GM19240 (cell line): ENCODE results near the gene TROAP.
"Not testable (repeated sequence)": the region's sequence is repeated elsewhere in the genome, so short reads cannot be mapped to it uniquely, and the experiment has no call there.

Experiments used
- DNase-seq: peaks from one replicate; pipeline ENCODE4 v3.0.0; 2011; ENCODE audit warnings: low spot score; ENCODE audit not compliant: insufficient read length

TROAP gene

DNA sequence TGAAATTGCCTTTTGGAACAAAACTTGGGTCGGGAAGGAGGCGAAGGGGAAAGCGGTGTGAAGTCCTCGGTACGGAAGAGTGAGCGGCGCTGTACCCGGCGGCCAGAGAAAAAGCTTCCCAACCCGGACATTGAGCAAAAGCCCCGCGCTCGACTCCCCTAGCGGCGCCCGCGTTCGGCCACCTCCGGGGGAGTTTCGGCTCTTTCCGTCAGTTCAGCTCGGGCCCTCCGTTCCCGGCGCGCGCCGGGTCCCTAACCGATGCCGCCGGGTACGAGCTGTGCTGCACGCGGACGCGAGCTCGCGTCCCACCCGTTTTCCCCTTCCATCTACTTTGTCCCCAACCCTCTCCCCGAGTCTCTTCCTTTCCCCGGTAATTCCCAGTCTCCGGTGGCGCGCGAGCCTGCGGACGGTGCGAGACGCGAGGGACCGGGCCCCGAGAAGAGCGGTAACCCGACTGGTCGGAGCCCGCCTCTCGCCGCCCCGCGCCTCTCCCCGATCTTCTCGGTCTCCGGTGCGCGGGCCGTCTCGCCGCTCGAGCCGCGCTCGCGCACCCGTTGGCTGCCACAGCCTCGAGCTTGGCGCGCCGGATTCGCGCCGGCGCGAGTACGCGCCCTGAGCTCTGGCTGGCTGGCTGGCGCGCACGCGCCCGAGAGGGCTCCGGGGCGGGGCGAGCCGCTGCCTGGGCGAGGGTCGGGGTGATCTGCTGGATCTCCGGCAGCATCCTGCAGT, 43.8 kb downstream of the TROAP start:
- no peak for DNase-seq

DNA sequence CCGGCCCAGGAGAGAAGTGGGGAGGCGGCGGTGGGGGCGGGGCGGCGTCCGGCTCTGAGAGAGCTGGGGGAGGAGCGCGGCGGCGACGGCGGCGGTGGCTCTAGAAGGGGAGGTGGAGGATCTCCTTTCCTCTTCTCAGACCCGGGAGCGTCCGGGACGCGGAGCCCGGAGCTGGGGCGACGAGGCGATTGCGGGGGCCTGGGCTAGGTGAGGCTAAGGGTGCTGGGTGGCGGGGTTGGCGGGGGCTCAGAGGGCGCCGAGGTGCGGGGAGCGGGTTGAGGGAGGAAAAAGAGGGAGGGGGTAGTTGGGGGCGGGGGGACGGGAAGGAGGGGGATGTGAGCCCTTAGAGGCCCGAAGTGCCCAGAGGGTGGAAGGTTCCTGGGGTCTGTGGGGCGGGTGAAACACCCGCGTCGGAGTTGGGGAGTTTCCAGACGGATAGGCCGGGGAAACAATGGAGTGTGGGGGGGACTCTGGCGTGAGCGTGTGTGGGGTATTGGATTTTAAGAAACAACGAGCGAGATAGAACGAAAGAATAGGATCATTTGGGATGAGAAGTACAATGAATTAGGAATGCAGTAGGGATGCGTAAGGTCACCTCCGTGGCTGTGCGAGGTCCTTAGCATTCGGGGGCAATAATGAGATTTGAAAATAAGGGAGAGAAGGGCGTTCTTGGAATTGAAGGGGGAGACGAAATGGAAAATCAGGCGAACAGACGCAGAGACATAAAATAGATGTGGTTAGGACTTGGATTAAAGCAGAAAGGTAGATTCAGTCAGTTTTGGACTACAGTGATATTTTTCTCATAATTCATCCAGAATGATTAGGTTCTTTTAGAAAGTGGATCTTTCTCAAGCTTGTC, 44.6 kb downstream of the TROAP start, which contains the start of gene SPATS2:
Gene SPATS2 (plus strand): TSS at position 82 of the 859 bp plus-strand sequence. CDS start 93,551 bp downstream, outside the sequence.
- DNase-seq = no peak

DNA sequence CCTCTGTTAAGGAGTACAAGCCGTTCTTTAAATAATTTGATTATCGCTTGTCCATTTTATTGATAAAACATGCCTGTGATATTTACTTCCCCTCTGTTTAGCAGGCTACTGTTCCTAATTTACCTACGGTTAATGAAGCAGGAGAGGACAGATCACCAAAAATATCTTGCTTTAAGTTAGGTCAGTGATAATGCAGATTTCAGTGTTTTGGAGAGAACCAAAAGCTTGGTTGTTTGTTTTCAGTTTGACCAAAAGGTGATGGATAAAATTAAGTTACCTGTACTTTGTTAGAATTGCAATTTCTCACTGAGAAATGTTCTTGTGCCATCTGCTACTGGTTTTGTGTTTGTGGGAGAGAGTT, 45.2 kb downstream of the TROAP start:
- no peak for DNase-seq

DNA sequence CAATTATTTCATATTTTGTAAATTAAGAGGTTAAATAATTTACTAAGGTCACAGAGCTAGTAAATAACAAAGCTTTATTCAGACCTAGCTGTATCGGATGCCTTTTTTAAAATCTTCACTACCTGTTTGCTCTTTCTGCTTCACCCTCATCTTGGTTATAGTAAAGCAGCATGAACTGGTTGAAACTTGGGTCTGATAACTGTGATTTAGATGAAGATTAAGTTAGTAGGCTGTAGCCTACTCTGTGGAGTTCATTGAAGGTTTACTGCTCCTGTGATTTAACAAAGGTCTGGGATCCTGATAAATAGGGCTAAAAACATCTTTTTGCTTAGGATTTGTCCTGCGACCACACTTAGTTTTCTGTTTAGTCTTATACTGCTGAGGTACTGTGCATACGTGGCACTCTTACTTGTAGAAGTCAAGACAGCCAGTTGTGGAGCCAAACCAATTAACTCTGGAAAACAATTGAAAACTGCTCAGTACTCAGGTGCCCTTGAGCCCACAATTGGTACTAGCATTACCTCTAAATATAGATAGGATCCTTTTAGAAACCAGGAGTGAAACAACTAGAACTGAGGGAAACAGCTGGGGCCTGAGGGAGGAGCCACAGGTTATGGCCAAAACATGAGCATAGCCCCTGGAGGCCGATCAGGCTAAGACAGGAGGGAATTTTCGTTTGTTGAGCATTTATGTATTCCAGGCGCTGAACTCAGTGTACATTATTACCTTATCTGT, 46.5 kb downstream of the TROAP start:
- peak; percentile 53 for DNase-seq

GRCh38 chr12:49370539-49370938, 47.5 kb downstream of the TROAP start:
- DNase-seq = no peak

- no peak for DNase-seq
Observed at GRCh38 chr12:49375406-49375805, 52.4 kb downstream of the TROAP start.

- DNase-seq = no peak
Observed at GRCh38 chr12:49377386-49377785, 54.3 kb downstream of the TROAP start.

- not testable (repeated sequence) for DNase-seq
Observed at GRCh38 chr12:49380184-49380583, 57.1 kb downstream of the TROAP start.
